NT2/D1 (cell line): Measurements from ENCODE around the gene TMEM223.

ENCODE experiments used
- SUZ12 ChIP-seq: IDR thresholded peaks from 2 replicates; pipeline ENCODE4 v1.6.1; 2011; ENCODE audit not compliant: insufficient read length, insufficient read depth; ENCODE audit errors: extremely low read depth
- YY1 ChIP-seq: IDR thresholded peaks from 2 replicates; pipeline ENCODE4 v1.6.1; 2011; ENCODE audit not compliant: insufficient read length, insufficient read depth
- ZNF274 ChIP-seq: IDR thresholded peaks from 2 replicates; pipeline ENCODE4 v1.6.1; 2011; ENCODE audit warnings: mild to moderate bottlenecking, low read depth, low read length

DNA sequence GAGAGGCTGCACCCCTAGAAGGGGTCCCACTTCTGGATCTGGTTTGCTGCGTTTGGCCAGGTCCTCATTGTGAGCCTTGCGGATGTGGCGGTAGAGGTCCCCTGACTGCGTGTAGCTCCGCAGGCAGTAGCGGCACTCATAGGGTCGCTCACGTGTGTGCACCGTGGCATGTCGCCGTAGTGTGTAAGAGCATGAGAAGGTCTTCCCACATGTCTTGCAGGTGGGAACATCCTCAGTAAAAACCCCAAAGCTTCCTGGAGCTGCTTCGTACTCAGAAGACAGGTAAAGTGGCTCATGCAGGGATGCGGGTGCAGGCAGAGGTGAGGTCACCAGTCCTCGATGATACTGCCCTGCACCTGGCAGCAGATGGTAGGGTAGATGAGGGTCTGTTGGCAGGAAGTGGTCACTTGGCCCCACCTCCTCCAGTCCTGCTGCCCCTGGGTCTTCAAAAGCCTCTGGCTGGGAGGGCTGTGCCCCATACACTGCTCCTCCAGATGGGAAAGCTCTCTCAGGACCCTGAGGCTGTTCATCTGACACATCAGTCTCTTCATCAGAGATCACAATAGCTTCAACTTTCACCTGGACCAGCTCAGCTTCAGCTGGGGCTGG is 39.5 kb downstream of the TMEM223 start:
- TF ChIP-seq ZNF274 (no peak), YY1 (no peak), SUZ12 (no peak)
